Gastroesophageal sphincter (tissue), 4 donors: ENCODE results near the gene SH3PXD2A. TPM values are rescaled to one million over a fixed set of nuclear protein-coding genes. Genes with fewer than 3 reads are reported as not detected.

Source experiments
- ATAC-seq: fragments of 150-250 bp; one replicate; pipeline ENCODE4 v1.9.1; 2016; ENCODE audit warnings: mild to moderate bottlenecking, moderate library complexity
- H3K27ac ChIP-seq, 4 donors: fragments of 200-600 bp; sonication (generic) in 3 of 4; 1 replicate in 3 of 4; 2 replicates in 1 of 4; pipeline ENCODE4 v1.5.1; 2016 to 2019
- H3K27me3 ChIP-seq: fragments of 200-600 bp; sonication (generic); one replicate; pipeline ENCODE4 v1.5.1; 2019
- H3K36me3 ChIP-seq, 2 donors: fragments of 200-600 bp; sonication (generic); one replicate each; pipeline ENCODE4 v1.5.1; 2019; ENCODE audit warnings: control low read depth in 1 of 2
- H3K4me1 ChIP-seq, 3 donors: fragments of 200-600 bp; sonication (generic); 1 replicate in 2 of 3; 2 replicates in 1 of 3; pipeline ENCODE4 v1.5.1; 2016 to 2019; ENCODE audit warnings: control low read depth in 2 of 3
- H3K4me3 ChIP-seq, 2 donors: fragments of 200-600 bp; sonication (generic); one replicate each; pipeline ENCODE4 v1.5.1; 2019; ENCODE audit warnings: mild to moderate bottlenecking in 1 of 2, moderate library complexity in 1 of 2
- H3K9me3 ChIP-seq, 3 donors: fragments of 200-600 bp; sonication (generic); one replicate each; pipeline ENCODE4 v1.5.1; 2017 to 2019; ENCODE audit warnings: control low read depth in 2 of 3
- CTCF ChIP-seq, 4 experiments: fragments of 200-600 bp in 2 of 4; fragments of 450-650 bp in 2 of 4; sonication (generic) in 1 of 4; IDR thresholded peaks; one replicate each; pipeline ENCODE4 v1.5.1; 2017 to 2019; ENCODE audit warnings: antibody characterized with exemption in 4 of 4, mild to moderate bottlenecking in 2 of 4, moderate library complexity in 2 of 4
- EP300 ChIP-seq: sonication (generic); formaldehyde crosslinking; IDR thresholded peaks from one replicate; pipeline ENCODE4 v1.6.1; 2017; ENCODE audit warnings: antibody characterized with exemption, mild to moderate bottlenecking
- POLR2A ChIP-seq, 2 donors: fragments of 450-650 bp; IDR thresholded peaks; one replicate each; pipeline ENCODE4 v1.6.1; 2017; ENCODE audit warnings: antibody characterized with exemption in 2 of 2, mild to moderate bottlenecking in 2 of 2, moderate library complexity in 1 of 2
- POLR2AphosphoS5 ChIP-seq: sonication (generic); formaldehyde crosslinking; IDR thresholded peaks from one replicate; pipeline ENCODE4 v1.6.1; 2017; ENCODE audit warnings: antibody characterized with exemption
- WGBS, 2 donors: methylation state at CpG; one replicate each; pipeline ENCODE4 v1.1.5; 2018; ENCODE audit warnings: low coverage in 1 of 2; 5-methylcytosine and 5-hydroxymethylcytosine counted together
- total RNA-seq, 4 donors: library from RNA; depleted of rRNA; stranded (reverse); fragments of >200 nt; gene quantifications; one replicate each; pipeline ENCODE4 v1.1.0, GENCODE V29; 2016

Gene SH3PXD2A
- total RNA-seq, 4 donors from 2014 or later = 31.2 to 65.2 (median 39.5) TPM

- WGBS, 2 donors = 95 to 100% methylated on average over 3 to 7 of the region's 7 CpGs
Observed at GRCh38 chr10:103826885-103827284, 28.5 kb downstream of the SH3PXD2A start.

GRCh38 chr10:103824281-103824680 is 31.1 kb downstream of the SH3PXD2A start:
- H3K9me3 ChIP-seq = no peaks in the 10 kb centered on the region
- no peaks in the 10 kb centered on the region for H3K36me3 ChIP-seq
- 56 to 93% methylated on average over 3 to 6 of the region's 6 CpGs for WGBS, 2 donors
- no peak for ATAC-seq
- H3K27ac ChIP-seq = peak overlapping the region in 1 of 4 donors; percentile 1
- no peaks in the 10 kb centered on the region for H3K27me3 ChIP-seq
- peaks cover 0 to 65% (median 27%) of the 10 kb centered on the region in 3 donors for H3K4me1 ChIP-seq
- no peak for TF ChIP-seq POLR2AphosphoS5
- TF ChIP-seq EP300 = no peak
- TF ChIP-seq POLR2A (IDR thresholded peaks at IDR 0.05) = no peak
- TF ChIP-seq CTCF (IDR thresholded peaks at IDR 0.05) = no peak
- no peak overlapping the region for H3K4me3 ChIP-seq

More at GRCh38 chr10:103826885-103827284, 28.5 kb downstream of the SH3PXD2A start:
- Histone ChIP-seq H3K4me1 (peaks cover 0 to 48% (median 8%) of the 10 kb centered on the region in 3 donors), H3K4me3 (no peak overlapping the region), H3K27me3 (no peaks in the 10 kb centered on the region), H3K27ac (no peak overlapping the region), H3K36me3 (no peaks in the 10 kb centered on the region), H3K9me3 (no peaks in the 10 kb centered on the region)
- no peak for ATAC-seq
- no peak for TF ChIP-seq POLR2A (IDR thresholded peaks at IDR 0.05)
- TF ChIP-seq EP300 = no peak
- TF ChIP-seq POLR2AphosphoS5 = no peak
- TF ChIP-seq CTCF (IDR thresholded peaks at IDR 0.05) = no peak

GRCh38 chr10:103823706-103824272 is 31.6 kb downstream of the SH3PXD2A start:
- Histone ChIP-seq H3K4me3 (no peak overlapping the region), H3K4me1 (peaks cover 0 to 65% (median 28%) of the 10 kb centered on the region in 3 donors), H3K9me3 (no peaks in the 10 kb centered on the region), H3K27me3 (no peaks in the 10 kb centered on the region), H3K27ac (peak overlapping the region in 1 of 4 donors; percentile 1), H3K36me3 (no peaks in the 10 kb centered on the region)
- TF ChIP-seq EP300 = no peak
- TF ChIP-seq POLR2AphosphoS5 = no peak
- TF ChIP-seq CTCF (IDR thresholded peaks at IDR 0.05) = no peak
- TF ChIP-seq POLR2A (IDR thresholded peaks at IDR 0.05) = no peak
- ATAC-seq = no peak
- 78 to 81% methylated on average over 5 of the region's 9 CpGs for WGBS, 2 donors

- 47 to 63% methylated on average over 3 of the region's 3 CpGs for WGBS, 2 donors
Observed at GRCh38 chr10:103822800-103823199, 32.6 kb downstream of the SH3PXD2A start.

More at GRCh38 chr10:103822800-103823199, 32.6 kb downstream of the SH3PXD2A start:
- ATAC-seq = no peak
- Histone ChIP-seq H3K4me3 (no peak overlapping the region), H3K27me3 (no peaks in the 10 kb centered on the region), H3K27ac (no peak overlapping the region), H3K9me3 (no peaks in the 10 kb centered on the region), H3K4me1 (peaks cover 0 to 68% (median 28%) of the 10 kb centered on the region in 3 donors), H3K36me3 (no peaks in the 10 kb centered on the region)
- no peak for TF ChIP-seq CTCF (IDR thresholded peaks at IDR 0.05)
- TF ChIP-seq EP300 = no peak
- TF ChIP-seq POLR2AphosphoS5 = no peak
- TF ChIP-seq POLR2A (IDR thresholded peaks at IDR 0.05) = no peak
